GM21619 (cell line): Measurements from ENCODE around the gene CKLF.

Experiments
- ATAC-seq: cut with Tn5 transposase; IDR thresholded peaks from one replicate; pipeline ENCODE4 v1.9.1; 2021; ENCODE audit not compliant: unreplicated experiment

Gene CKLF

DNA sequence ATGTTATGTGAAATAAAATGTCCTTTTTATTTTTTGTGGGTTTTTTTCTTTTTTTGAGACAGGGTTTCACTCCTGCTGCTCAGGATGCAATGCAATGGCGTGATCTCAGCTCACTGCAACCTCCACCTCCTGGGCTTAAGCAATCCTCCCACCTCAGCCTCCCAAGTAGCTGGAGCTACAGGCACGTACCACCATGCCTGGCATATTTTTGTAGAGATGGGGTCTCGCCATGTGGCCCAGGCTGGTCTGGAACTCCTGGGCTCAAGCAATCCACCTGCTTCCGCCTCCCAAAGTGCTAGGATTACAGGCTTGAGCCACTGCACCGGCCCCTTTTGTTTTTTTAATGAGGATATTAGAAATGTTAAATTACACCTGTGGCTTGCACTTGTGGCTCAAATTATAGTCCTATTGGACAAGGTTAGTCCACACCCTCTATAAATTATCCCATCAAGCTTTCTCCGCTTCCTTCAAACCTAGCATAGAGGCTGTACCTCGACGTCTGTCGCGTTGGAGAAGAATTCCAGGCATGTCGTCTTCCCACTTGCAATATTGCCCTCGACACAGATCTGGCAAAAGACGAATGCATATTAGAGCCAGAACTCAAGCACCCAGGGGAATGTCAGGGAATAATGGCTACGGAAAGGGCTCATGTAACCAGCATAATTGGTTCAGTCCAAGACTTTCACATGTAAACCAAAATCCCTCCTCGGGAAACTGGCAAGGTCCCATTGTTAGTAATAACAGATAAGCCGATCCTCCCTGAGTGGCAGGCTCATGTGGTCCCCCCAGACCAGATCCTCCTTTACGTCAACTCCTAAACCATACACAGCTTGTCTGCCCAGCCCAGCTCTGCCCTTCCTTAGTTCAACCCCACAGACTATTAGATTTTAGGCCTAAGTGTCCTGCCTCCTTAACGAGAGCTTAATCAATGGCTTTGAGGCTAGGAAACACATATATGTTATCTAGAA lies 10.7 kb upstream of the CKLF start:
- no peak for ATAC-seq

GRCh38 chr16:66542396-66542795 lies 10.0 kb upstream of the CKLF start:
- ATAC-seq: no peak

DNA sequence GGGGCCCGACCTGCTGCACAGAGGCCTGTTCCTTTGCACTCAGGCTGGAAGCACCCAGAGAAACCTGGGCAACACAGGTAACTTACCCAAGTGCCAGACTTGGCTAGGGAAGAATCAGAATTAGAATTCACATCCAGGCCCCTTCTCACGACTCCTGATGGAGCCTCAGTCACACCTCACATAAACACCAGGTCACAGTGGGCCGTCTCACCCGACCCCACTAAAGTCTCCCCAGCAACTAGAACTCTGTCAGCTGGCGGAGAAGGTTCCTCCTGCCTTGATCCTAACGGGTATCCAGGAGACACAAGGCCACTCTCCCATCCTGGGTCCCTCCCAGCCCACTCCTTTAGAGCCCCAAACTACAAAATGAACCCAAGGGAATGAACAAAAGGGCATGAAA lies 8.8 kb upstream of the CKLF start:
- ATAC-seq: no peak

DNA sequence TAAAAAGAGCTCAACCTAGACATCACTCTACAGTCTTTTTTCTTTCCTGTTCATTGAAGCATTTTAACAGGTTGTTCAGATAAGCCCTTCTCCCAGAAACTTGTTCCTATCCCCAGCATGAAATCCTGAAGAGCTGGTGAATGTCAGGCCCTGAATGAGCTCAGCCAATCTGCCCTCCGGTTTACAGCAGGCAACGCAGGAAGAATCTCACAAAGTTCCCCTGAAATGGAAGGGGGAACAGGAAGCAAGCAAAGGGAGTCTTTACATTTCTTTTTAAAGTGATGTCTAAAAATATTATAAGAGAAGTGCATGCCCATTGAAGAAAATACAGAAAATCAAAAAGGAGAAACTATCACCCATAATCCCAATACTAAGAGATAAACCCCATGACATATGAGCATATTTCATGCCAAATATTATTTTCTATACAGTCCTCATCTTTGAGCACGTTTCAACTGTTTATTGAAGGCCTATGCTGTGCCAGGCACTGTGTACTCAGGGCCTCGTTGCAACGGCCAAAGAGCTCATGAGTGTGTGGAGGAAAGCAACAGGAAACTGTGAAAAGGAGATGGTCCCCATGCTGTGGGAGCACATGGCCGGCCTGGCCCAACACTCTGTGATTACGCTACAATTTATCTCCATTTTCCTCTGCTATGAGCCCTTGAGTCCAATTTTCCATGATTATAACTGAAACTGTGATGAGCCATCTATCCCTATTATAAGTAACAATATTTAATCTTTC lies 8.2 kb upstream of the CKLF start:
- ATAC-seq: no peak

GRCh38 chr16:66547101-66547989 lies 5.0 kb upstream of the CKLF start:
- ATAC-seq: no peak

DNA sequence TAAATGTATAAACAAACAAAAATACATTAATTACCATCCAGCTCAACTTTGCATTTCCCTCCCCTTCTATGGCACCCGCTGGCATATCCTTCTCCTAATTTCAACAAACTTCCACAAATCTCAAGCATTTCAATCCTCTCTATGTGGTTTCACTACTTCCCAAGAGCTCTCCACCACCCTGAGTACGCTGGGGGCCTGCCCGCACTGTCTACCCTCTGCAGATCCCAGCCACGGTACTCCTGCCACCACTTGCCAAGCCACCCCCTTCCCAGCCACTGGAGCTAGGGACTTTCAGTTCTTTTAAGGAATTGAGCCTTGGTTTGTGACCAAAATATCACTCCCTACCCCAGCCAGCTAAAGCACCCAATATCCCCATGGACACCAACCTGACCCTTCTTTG lies 4.3 kb upstream of the CKLF start:
- no peak for ATAC-seq

DNA sequence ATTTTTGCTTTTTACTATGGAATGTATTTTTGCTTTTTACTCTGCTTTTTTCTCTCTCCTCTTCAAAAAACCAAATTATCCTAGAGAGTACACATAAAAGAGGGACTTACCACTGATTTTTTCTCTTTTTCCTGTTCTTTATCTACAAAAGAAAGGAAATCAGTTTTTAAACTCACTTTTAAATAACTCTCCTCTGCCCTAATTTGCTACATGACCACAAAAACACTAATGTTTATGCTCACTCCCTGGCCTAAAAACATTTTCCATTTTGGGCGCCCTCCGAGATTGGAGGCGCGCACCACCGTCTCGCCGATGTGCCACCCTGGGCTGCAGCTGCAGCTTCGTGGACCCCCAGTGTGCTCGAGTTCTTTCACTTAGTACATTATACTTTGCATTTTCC lies 3.5 kb upstream of the CKLF start:
- no peak for ATAC-seq

GRCh38 chr16:66549284-66550131 lies 2.9 kb upstream of the CKLF start, which contains the start of gene TK2:
TSS of gene TK2 (minus strand) at chr16:66550122. CDS start at chr16:66550061, 61 bp downstream.
- no peak for ATAC-seq

GRCh38 chr16:66551348-66551759 lies 1.0 kb upstream of the CKLF start:
- no peak for ATAC-seq

DNA sequence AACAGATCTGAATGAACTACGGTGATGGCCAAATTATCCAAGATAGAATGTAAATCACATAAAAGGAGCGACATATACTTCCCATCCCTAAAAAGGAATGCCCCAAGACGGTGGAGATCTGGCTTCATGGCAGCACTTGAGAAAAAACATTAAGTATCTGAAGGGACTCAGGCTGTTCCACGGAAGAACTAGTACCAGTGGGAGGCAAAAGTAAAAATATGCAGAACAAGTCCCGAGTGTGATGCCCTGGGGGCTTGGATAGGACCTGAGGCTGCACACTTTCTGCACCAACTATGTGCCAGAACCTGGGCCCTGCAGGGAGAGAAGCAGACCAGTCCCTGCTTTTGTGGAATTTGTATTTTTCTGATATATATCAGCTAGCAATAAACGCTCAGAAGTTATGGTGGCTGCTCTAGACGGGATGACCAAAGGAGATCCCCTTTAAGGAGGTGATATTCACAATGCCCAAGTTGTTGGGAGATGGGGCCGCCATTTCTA lies 539 bp upstream of the CKLF start:
- ATAC-seq: no peak

GRCh38 chr16:66553223-66553622 lies 847 bp downstream of the CKLF start:
- no peak for ATAC-seq

GRCh38 chr16:66554021-66554420 lies 1.6 kb downstream of the CKLF start:
- no peak for ATAC-seq

GRCh38 chr16:66554495-66554894 lies 2.1 kb downstream of the CKLF start:
- ATAC-seq: no peak

DNA sequence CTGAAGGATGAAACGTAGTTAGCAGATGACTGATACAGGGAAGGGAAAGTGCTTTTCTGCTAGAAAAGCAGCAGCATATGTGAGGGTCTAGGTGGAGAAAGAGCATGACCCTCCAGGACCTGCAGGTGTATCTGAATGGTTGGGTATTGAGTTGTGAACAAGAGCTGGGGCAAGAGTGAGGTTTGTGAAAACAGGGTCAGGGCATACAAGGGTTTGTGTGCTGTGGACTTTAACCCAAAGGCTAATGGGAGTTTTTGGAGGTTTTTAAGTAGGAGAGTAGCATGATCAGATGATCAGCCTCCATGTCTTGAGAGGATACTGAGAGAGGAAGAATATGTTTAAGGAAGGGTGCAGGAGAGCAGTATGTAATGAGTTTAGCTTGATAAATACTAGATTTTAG lies 7.7 kb downstream of the CKLF start:
- ATAC-seq: no peak

DNA sequence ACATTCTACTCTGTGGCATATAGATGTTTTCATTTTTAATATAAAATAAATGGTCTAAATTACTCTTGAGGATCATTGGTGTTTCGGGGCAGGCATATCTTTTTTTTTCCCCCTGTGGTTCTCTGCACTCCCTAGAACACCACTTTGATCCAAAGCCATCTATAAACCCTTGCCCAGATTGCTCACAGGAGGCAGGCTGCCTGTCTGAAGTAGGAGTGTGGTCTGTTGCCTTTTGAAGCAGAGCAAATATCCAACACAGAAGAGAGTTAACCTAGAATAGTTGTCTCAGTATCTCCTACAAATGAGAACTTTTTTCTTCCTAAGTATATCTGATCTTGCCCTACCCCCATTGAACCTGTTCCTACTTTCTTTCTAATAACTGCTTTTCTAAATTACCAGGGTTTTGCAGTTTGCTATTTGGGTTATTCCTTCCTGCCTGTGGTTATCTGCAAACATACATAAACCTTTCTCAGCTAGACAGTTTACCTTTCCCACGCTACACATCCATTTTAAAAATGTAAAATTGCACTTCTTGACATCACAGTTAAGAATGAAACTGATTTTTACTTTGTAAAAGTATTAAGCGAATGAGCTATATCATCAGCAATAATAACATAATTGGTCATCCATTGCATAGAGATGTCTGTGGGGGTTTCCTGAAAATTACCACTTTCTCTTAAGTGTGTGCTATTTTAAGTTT lies 9.2 kb downstream of the CKLF start:
- ATAC-seq: no peak

- ATAC-seq: no peak
Observed at GRCh38 chr16:66562409-66562808, 10.0 kb downstream of the CKLF start.

DNA sequence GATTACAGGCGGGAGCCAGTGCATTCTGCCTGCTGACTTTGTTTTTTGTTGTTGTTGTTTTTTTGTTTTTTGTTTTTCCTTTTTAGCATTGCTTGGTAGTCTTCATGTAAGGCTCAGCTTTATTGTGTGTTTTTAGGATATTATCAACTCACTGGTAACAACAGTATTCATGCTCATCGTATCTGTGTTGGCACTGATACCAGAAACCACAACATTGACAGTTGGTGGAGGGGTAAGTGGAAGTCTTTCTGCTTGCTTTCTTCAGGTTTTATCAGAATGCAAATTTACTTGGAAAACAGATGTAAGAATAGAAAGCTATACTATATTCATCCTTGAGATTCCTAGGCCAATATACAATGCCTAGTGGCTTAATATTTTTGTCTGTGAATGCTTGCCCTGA lies 10.6 kb downstream of the CKLF start:
- ATAC-seq: no peak

GRCh38 chr16:66563574-66564334 lies 11.4 kb downstream of the CKLF start:
- no peak for ATAC-seq
